AG04450 (cell line): ENCODE measurements around the gene FBRSL1. TPM values are rescaled to one million over a fixed set of nuclear protein-coding genes. Genes with fewer than 3 reads are reported as not detected.

Source experiments
- CTCF ChIA-PET: fragments of 300-600, 350-600 bp; formaldehyde crosslinking; extraction: SDS; loops from one replicate; lab custom pipeline; 2022; ENCODE audit warnings: antibody characterized with exemption, inconsistent platforms; lab: Charles Lee
- POLR2A ChIA-PET: fragments of 350-600 bp; formaldehyde crosslinking; extraction: SDS; loops from one replicate; lab custom pipeline; 2021; ENCODE audit warnings: antibody characterized with exemption, inconsistent platforms; lab: Yijun Ruan, JAX
- DNase-seq: peaks from one replicate; pipeline ENCODE4 v3.0.0-alpha.2; 2011; ENCODE audit warnings: low read depth, low spot score
- H3K27ac ChIP-seq: one replicate; pipeline ENCODE4 v1.5.1; 2012; ENCODE audit warnings: low read depth, low read length, control low read depth
- H3K27me3 ChIP-seq: one replicate; pipeline ENCODE4 v1.6.0; 2012; ENCODE audit warnings: low read length; ENCODE audit not compliant: control insufficient read depth, insufficient read depth
- H3K4me3 ChIP-seq: 2 replicates; pipeline ENCODE4 v1.5.1; 2011; ENCODE audit warnings: mild to moderate bottlenecking, low read depth, low read length, control low read depth
- H3K9me3 ChIP-seq: 2 replicates; pipeline ENCODE4 v1.5.1; 2012; ENCODE audit warnings: low read length; ENCODE audit not compliant: control insufficient read depth, insufficient read depth
- polyA plus RNA-seq: library from polyadenylated mRNA; depleted of rRNA; stranded (reverse); fragments of >200 nt; gene quantifications from 2 replicates; pipeline ENCODE4 v1.2.3, GENCODE V29; 2011
- TF ChIP-seq, protein P1 (sequence below): IDR thresholded peaks from 2 replicates; pipeline ENCODE4 v1.5.1; 2011; ENCODE audit warnings: low read depth, low read length, control low read depth, inconsistent platforms

Gene FBRSL1
- polyA plus RNA-seq, 1 experiment: 1.1 TPM

DNA sequence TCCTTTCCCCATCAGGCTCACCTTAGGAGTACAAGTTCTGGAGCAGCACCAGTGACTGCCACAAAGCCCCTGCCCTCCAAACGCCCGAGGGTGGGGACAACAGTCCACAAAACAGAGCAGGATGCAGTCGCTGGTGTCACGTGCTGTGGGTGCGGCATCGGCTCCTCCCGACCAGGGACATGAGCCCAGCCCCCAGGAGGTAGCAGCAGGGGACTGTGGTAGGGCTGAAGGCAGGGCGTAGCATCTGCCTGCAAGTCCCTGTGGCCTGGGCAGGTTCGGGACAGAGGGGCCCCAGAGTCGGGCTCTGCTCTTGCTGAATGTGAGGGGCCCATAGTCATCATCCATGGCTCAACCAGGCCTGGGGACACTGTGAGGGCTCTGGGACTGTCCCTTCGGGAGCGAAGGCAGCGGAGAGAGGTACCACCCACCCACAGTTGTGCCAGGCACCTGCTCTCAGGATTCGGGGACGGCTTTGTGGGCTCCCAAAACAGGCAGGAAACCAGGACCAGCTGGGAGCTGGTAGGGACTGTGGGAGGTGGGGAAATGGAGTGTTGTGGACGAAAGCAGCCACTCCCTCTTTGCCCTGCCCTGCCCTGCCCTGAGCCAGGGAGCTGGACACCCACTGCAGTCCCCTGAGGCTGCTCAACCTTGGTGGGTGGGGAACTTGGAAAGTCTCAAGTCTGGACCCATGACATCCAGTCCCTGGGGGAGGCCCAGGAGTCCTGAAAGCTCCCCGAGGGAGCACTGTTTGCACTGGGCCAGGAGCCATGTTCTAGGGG, 30.7 kb downstream of the FBRSL1 start:
- Histone ChIP-seq H3K4me3 (no peak overlapping the region), H3K27ac (no peak overlapping the region), H3K9me3 (peaks cover 28% of the 10 kb centered on the region), H3K27me3 (no peaks in the 10 kb centered on the region)
- CTCF ChIA-PET: no interaction called here
- TF ChIP-seq, protein P1, sequence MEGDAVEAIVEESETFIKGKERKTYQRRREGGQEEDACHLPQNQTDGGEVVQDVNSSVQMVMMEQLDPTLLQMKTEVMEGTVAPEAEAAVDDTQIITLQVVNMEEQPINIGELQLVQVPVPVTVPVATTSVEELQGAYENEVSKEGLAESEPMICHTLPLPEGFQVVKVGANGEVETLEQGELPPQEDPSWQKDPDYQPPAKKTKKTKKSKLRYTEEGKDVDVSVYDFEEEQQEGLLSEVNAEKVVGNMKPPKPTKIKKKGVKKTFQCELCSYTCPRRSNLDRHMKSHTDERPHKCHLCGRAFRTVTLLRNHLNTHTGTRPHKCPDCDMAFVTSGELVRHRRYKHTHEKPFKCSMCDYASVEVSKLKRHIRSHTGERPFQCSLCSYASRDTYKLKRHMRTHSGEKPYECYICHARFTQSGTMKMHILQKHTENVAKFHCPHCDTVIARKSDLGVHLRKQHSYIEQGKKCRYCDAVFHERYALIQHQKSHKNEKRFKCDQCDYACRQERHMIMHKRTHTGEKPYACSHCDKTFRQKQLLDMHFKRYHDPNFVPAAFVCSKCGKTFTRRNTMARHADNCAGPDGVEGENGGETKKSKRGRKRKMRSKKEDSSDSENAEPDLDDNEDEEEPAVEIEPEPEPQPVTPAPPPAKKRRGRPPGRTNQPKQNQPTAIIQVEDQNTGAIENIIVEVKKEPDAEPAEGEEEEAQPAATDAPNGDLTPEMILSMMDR: no peak
- POLR2A ChIA-PET: no interaction called here
- no peak for DNase-seq

DNA sequence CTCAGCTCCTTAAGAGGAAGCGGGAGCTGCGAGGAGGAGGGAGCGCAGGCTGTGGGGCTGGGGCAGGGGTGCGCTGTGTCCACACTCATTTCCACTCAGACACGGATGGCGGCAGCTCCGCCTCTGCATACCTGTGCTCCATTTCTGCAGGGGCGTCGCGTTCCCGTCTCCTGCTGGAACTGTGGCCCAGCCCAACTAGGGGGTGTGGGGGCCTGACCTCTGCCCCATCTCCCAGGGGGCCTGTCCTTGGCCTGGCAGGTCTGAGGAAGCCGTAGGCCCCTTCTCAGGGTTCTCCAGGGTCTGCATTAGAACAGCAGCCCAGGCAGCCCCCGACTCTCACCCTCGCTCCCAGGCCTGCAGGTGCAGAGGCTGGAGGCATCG, 31.2 kb downstream of the FBRSL1 start:
- no peak overlapping the region for H3K27ac ChIP-seq
- no peak for DNase-seq
- H3K27me3 ChIP-seq: no peaks in the 10 kb centered on the region
- no peak overlapping the region for H3K4me3 ChIP-seq
- ChIA-PET CTCF (no interaction called here), POLR2A (no interaction called here)
- peaks cover 26% of the 10 kb centered on the region for H3K9me3 ChIP-seq
- TF ChIP-seq, protein P1: no peak

DNA sequence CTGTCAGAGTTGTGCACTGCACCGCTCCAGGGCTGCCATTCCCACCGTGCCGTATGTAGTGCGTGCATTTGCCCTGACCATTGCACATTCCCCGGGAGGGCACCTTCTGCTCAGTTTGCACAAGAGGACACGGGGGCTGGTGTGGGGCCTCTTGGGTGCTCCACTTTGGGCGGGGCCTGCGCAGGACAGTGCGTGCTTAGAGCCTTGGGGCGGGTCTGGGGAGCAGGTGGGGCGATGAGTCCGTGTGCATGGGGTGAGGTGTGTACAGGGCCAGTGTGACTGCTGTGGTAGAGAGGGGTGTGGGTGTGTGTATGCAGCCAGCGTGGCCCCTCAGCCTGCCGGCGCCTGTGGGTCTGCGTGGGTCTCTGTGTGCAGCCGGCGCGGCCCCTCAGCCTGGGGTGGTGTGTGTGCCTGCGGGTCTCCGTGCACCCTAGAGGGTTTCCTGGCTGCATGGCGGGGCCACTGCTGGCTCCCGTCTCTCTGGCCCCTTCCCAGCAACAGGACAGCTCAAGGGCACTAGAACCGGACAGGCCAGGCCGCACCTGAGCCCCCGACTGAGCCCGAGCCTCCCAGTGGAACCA, 31.9 kb downstream of the FBRSL1 start:
- no peaks in the 10 kb centered on the region for H3K27me3 ChIP-seq
- TF ChIP-seq, protein P1: no peak
- CTCF ChIA-PET: interaction anchor here (1.4 to 2.0 kb wide), 2 partner anchors 93 to 107 kb away, joined by 3 to 16 read pairs; no protein-coding TSS in a partner anchor
- peaks cover 21% of the 10 kb centered on the region for H3K9me3 ChIP-seq
- H3K4me3 ChIP-seq: no peak overlapping the region
- POLR2A ChIA-PET: no interaction called here
- no peak for DNase-seq
- H3K27ac ChIP-seq: no peak overlapping the region

DNA sequence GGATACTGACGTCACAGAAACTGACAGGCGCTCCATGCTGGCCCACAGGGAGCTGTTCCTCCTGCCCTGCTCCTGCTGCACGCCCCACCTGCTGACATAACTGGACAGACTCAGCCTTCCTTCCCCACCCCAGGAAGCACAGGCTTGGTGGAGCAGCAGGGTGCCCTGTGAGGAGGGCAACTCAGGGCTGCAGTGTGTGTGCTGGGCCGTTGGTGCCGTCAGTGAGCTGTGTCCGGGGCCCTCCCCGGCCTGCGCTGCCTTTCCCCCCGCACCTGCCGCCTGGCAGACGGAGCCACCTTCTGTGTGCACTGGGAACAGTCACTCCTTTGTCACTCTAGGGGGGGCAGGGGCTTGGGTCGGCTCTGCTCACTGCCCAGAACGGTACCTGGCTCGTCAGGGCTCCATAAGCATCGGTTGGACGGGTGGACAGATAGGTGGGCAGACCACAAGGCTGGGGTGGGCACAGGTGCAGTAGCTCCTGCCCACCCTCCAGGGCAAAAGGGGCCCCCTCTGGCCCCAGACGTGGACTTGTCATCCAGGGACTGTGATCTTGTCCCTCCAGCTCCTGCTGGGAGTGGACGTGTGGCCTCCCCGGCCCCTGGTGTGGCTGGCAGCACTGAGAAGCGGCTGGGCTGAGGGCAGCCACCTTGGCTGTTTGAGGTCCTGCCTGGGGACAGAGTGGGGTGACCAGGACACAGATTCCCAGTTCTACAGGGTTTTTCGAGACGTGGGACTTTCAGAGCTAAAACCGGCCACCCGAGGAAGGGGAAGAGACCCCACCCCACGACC, 32.8 kb downstream of the FBRSL1 start:
- peaks cover 12% of the 10 kb centered on the region for H3K9me3 ChIP-seq
- H3K27me3 ChIP-seq: no peaks in the 10 kb centered on the region
- no peak overlapping the region for H3K27ac ChIP-seq
- no peak for DNase-seq
- CTCF ChIA-PET: interaction anchor here (0.6 to 2.0 kb wide), 6 partner anchors 8 to 369 kb away, joined by 3 to 16 read pairs (median 4); no protein-coding TSS in a partner anchor
- no peak overlapping the region for H3K4me3 ChIP-seq
- TF ChIP-seq, protein P1: no peak
- POLR2A ChIA-PET: no interaction called here
